ENCODE results near the gene CES4A. TPM values are rescaled to one million over a fixed set of nuclear protein-coding genes. Genes with fewer than 3 reads are reported as not detected.

Gene CES4A
- total RNA-seq, 1 donor from 2014 or later, result 0.11 TPM

GRCh38 chr16:67021321-67021720, 32.9 kb downstream of the CES4A start:
- DNase-seq (ENCODE audit: low spot score in 2 of 2), result peak in 1 of 2 donors; percentile 22
- TF ChIP-seq, protein P1, sequence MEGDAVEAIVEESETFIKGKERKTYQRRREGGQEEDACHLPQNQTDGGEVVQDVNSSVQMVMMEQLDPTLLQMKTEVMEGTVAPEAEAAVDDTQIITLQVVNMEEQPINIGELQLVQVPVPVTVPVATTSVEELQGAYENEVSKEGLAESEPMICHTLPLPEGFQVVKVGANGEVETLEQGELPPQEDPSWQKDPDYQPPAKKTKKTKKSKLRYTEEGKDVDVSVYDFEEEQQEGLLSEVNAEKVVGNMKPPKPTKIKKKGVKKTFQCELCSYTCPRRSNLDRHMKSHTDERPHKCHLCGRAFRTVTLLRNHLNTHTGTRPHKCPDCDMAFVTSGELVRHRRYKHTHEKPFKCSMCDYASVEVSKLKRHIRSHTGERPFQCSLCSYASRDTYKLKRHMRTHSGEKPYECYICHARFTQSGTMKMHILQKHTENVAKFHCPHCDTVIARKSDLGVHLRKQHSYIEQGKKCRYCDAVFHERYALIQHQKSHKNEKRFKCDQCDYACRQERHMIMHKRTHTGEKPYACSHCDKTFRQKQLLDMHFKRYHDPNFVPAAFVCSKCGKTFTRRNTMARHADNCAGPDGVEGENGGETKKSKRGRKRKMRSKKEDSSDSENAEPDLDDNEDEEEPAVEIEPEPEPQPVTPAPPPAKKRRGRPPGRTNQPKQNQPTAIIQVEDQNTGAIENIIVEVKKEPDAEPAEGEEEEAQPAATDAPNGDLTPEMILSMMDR (IDR thresholded peaks at IDR 0.05), result no peak

GRCh38 chr16:67022531-67023214, 34.3 kb downstream of the CES4A start:
- intact Hi-C loops (cut with DNase I), result no loop called here
- TF ChIP-seq, protein P1 (IDR thresholded peaks at IDR 0.05), result no peak
- Histone ChIP-seq H3K27ac (no peak overlapping the region), H3K27me3 (no peaks in the 10 kb centered on the region), H3K4me3 (no peak overlapping the region), H3K36me3 (no peaks in the 10 kb centered on the region), H3K9me3 (no peaks in the 10 kb centered on the region), H3K4me1 (no peaks in the 10 kb centered on the region)
- DNase-seq (ENCODE audit: low spot score in 2 of 2), result peak in 1 of 2 donors; percentile 19

More at GRCh38 chr16:67021321-67021720, 32.9 kb downstream of the CES4A start:
- Histone ChIP-seq H3K9me3 (no peaks in the 10 kb centered on the region), H3K4me1 (no peaks in the 10 kb centered on the region), H3K27me3 (no peaks in the 10 kb centered on the region), H3K4me3 (no peak overlapping the region), H3K27ac (no peak overlapping the region), H3K36me3 (no peaks in the 10 kb centered on the region)
- intact Hi-C loops (cut with DNase I), result no loop called here

DNA sequence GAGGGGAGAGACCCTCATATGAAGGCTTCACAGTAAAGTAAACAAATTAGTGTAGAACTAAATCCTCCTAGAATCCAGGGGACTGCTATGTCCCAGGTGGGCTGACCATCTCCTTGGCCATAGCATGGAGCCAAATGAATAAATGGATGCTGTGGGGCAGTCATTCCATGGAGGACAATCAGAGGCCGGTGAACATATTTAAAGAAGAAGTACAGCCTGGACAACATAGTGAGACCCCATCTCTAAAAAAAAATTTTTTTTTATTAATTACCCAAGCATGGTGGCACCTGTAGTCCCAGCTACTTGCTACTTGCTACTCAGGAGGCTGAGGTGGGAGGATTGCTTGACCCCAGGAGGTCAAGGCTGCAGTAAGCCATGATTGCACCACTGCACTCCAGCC, 35.3 kb downstream of the CES4A start:
- Histone ChIP-seq H3K4me3 (no peak overlapping the region), H3K27me3 (no peaks in the 10 kb centered on the region), H3K9me3 (no peaks in the 10 kb centered on the region), H3K4me1 (peaks cover 0 to 3% of the 10 kb centered on the region in 2 donors), H3K36me3 (no peaks in the 10 kb centered on the region), H3K27ac (no peak overlapping the region)
- peak in 1 of 2 donors; percentile 37 for DNase-seq (ENCODE audit: low spot score in 2 of 2)
- intact Hi-C loops (cut with DNase I), result no loop called here
- TF ChIP-seq, protein P1 (IDR thresholded peaks at IDR 0.05), result no peak

- intact Hi-C loops (cut with DNase I), result loop anchor here (5.0 kb wide), 2 partner anchors 83 to 133 kb away; partner anchors contain the start of genes FBXL8, PHAF1 and TRADD
- Histone ChIP-seq H3K36me3 (no peaks in the 10 kb centered on the region), H3K27me3 (no peaks in the 10 kb centered on the region), H3K4me3 (no peak overlapping the region), H3K4me1 (peaks cover 0 to 3% of the 10 kb centered on the region in 2 donors), H3K27ac (no peak overlapping the region), H3K9me3 (no peaks in the 10 kb centered on the region)
- peak in 1 of 2 donors; percentile 34 for DNase-seq (ENCODE audit: low spot score in 2 of 2)
- TF ChIP-seq, protein P1 (IDR thresholded peaks at IDR 0.05), result no peak
These were observed 36.2 kb downstream of the CES4A start for GRCh38 chr16:67024384-67025209.

DNA sequence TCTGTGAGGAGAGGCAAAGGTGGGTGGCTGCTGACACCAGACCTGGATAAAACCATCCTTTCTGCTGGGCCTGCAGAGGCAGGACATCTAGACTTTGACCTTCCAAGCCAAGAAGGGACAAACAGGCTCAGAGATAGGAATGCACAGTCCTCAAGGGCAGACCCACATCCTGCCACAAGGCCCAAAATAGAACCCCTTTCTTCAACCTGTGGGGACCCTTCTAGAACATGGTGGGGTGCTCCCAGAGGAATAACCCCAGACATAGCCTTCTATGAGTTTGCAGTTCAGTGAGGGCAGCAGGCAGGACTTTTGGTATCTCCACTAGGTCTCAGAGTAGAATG, 36.8 kb downstream of the CES4A start:
- DNase-seq (ENCODE audit: low spot score in 2 of 2), result peak in 1 of 2 donors; percentile 38
- Histone ChIP-seq H3K36me3 (no peaks in the 10 kb centered on the region), H3K4me3 (no peak overlapping the region), H3K27me3 (no peaks in the 10 kb centered on the region), H3K4me1 (peaks cover 0 to 3% of the 10 kb centered on the region in 2 donors), H3K27ac (no peak overlapping the region), H3K9me3 (no peaks in the 10 kb centered on the region)
- intact Hi-C loops (cut with DNase I), result loop anchor here (5.0 kb wide), 2 partner anchors 82 to 132 kb away; partner anchors contain the start of genes FBXL8, PHAF1 and TRADD
- TF ChIP-seq, protein P1 (IDR thresholded peaks at IDR 0.05), result no peak

All from ascending aorta (tissue), 2 donors.